CD8-positive, alpha-beta memory T cell (primary cell): ENCODE data around the gene CCNF. TPM values are rescaled to one million over a fixed set of nuclear protein-coding genes. Genes with fewer than 3 reads are reported as not detected.

ENCODE experiments used
- CTCF ChIA-PET: fragments of 350-600 bp; sonication (Branson Sonifier 250); formaldehyde crosslinking; loops from one replicate; lab custom pipeline; 2021; ENCODE audit warnings: antibody characterized with exemption; lab: Charles Lee
- POLR2A ChIA-PET: fragments of 350-600 bp; sonication (Branson Sonifier 250); formaldehyde crosslinking; loops from one replicate; lab custom pipeline; 2021; ENCODE audit warnings: antibody characterized with exemption; lab: Charles Lee
- DNase-seq, 5 donors: peaks; one replicate each; pipeline versions ENCODE4 v3.0.0 to v3.0.0-alpha.2; 2020 to 2022; ENCODE audit warnings: mixed read lengths in 1 of 5
- H3K27ac ChIP-seq: one replicate; pipeline ENCODE4 v1.7.0; 2013; ENCODE audit warnings: low read depth, mild to moderate bottlenecking, low read length, moderate library complexity
- H3K27me3 ChIP-seq: 2 replicates; pipeline ENCODE4 v1.7.0; 2013; ENCODE audit warnings: low read length, mild to moderate bottlenecking; ENCODE audit not compliant: insufficient read depth, poor library complexity, severe bottlenecking
- H3K36me3 ChIP-seq: 2 replicates; pipeline ENCODE4 v1.7.0; 2013; ENCODE audit warnings: mild to moderate bottlenecking, low read length, moderate library complexity; ENCODE audit not compliant: insufficient read depth
- H3K4me1 ChIP-seq: 2 replicates; pipeline ENCODE4 v1.7.0; 2013; ENCODE audit warnings: mild to moderate bottlenecking, low read length, moderate library complexity; ENCODE audit not compliant: insufficient read depth
- H3K4me3 ChIP-seq: 2 replicates; pipeline ENCODE4 v1.7.0; 2013; ENCODE audit warnings: mild to moderate bottlenecking, low read length
- H3K9me3 ChIP-seq: 2 replicates; pipeline ENCODE4 v1.7.0; 2013; ENCODE audit warnings: mild to moderate bottlenecking, low read length
- H3K27ac Mint-ChIP-seq, 8 donors: one replicate each; pipeline ENCODE4 v1.8.0; 2020 to 2021; ENCODE audit warnings: mixed read lengths in 8 of 8, mild to moderate bottlenecking in 6 of 8, inconsistent platforms in 3 of 8, moderate library complexity in 3 of 8
- H3K27me3 Mint-ChIP-seq, 2 donors: one replicate each; pipeline ENCODE4 v1.8.0; 2020 to 2021; ENCODE audit warnings: mixed read lengths in 2 of 2, mild to moderate bottlenecking in 1 of 2, moderate library complexity in 1 of 2
- H3K36me3 Mint-ChIP-seq, 3 donors: one replicate each; pipeline ENCODE4 v1.8.0; 2020 to 2021; ENCODE audit warnings: mixed read lengths in 3 of 3, inconsistent platforms in 1 of 3, mild to moderate bottlenecking in 1 of 3
- H3K4me1 Mint-ChIP-seq, 3 donors: one replicate each; pipeline ENCODE4 v1.8.0; 2020 to 2021; ENCODE audit warnings: mixed read lengths in 3 of 3, inconsistent platforms in 1 of 3, mild to moderate bottlenecking in 1 of 3
- H3K4me3 Mint-ChIP-seq, 7 donors: one replicate each; pipeline ENCODE4 v1.8.0; 2020 to 2021; ENCODE audit warnings: mixed read lengths in 7 of 7, mild to moderate bottlenecking in 6 of 7, moderate library complexity in 4 of 7, inconsistent platforms in 2 of 7
- H3K9me3 Mint-ChIP-seq, 5 donors: one replicate each; pipeline ENCODE4 v1.8.0; 2020 to 2022; ENCODE audit warnings: mixed read lengths in 5 of 5, mild to moderate bottlenecking in 3 of 5, moderate library complexity in 2 of 5, inconsistent platforms in 1 of 5
- polyA plus RNA-seq: library from polyadenylated mRNA; unstranded; fragments of 300-500 nt; fragmentation: Illumina TruSeq; gene quantifications from one replicate; pipeline ENCODE4 v1.2.3, GENCODE V29; 2021
- total RNA-seq, 2 experiments: library from RNA; stranded (reverse); gene quantifications; one replicate each; pipeline ENCODE4 v1.2.3, GENCODE V29; 2021

The CCNF gene
- total and polyA plus RNA-seq, 3 experiments from 2014 or later: 2.6 to 30.8 (median 30.5) TPM

DNA sequence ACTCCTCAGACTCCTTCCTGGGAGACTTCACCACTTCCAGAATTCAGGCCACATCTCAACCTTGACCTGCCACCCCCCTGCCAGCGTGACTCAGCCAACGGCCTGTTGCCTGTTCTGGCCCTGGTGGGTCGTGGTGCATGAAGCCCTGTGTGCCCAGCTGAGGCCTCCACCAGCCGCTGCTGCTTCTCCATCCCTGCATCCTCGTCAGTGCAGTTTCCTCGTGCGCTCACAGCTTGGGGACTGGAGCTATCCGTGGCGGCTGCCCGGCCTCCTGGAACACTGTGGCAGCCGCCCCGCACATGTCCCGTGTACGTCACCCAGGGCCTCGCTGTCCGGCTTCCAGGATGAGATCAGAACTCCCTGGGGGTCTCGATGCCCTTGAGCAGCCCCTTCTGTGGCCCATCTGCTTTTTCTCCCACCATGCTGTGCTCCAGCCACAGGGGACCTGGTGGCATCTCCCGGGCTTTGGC lies 22.6 kb downstream of the CCNF start:
- no peak for DNase-seq
- Histone ChIP-seq H3K36me3 (no peaks in the 10 kb centered on the region), H3K4me3 (no peak overlapping the region), H3K4me1 (no peaks in the 10 kb centered on the region), H3K9me3 (no peaks in the 10 kb centered on the region), H3K27ac (no peak overlapping the region), H3K27me3 (no peaks in the 10 kb centered on the region)
- peaks cover 0 to 30% (median 7%) of the 10 kb centered on the region in 3 donors for H3K36me3 Mint-ChIP-seq
- no peak overlapping the region for H3K27ac Mint-ChIP-seq
- no peaks in the 10 kb centered on the region for H3K4me1 Mint-ChIP-seq
- ChIA-PET POLR2A (no interaction called here), CTCF (no interaction called here)
- no peak overlapping the region for H3K4me3 Mint-ChIP-seq
- no peaks in the 10 kb centered on the region for H3K9me3 Mint-ChIP-seq
- H3K27me3 Mint-ChIP-seq: no peaks in the 10 kb centered on the region

DNA sequence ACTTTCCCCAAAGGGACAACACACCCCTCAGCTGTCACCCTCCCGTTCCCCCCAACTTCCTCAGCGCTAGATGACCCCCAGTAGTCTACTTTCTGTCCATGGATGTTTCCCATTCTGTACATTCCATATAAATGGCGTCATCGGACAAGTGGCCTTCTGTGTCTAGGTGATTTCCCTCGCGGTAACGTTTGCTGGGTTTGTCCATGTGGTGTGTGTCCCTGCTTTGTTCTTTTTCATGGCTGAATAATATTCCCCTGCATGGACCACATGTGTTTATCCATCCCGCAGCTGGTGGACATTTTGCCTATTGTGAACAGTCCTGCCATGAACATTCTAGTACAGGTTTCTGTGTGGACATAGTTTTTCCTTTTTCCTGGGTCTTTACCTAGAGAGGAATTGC lies 23.4 kb downstream of the CCNF start:
- Histone ChIP-seq H3K36me3 (no peaks in the 10 kb centered on the region), H3K4me1 (no peaks in the 10 kb centered on the region), H3K9me3 (no peaks in the 10 kb centered on the region), H3K27ac (no peak overlapping the region), H3K4me3 (no peak overlapping the region), H3K27me3 (no peaks in the 10 kb centered on the region)
- no peaks in the 10 kb centered on the region for H3K4me1 Mint-ChIP-seq
- POLR2A ChIA-PET: no interaction called here
- no peak overlapping the region for H3K27ac Mint-ChIP-seq
- no peak overlapping the region for H3K4me3 Mint-ChIP-seq
- no peak for DNase-seq
- H3K9me3 Mint-ChIP-seq: no peaks in the 10 kb centered on the region
- no peaks in the 10 kb centered on the region for H3K27me3 Mint-ChIP-seq
- CTCF ChIA-PET: no interaction called here
- H3K36me3 Mint-ChIP-seq: peaks cover 0 to 29% (median 7%) of the 10 kb centered on the region in 3 donors

DNA sequence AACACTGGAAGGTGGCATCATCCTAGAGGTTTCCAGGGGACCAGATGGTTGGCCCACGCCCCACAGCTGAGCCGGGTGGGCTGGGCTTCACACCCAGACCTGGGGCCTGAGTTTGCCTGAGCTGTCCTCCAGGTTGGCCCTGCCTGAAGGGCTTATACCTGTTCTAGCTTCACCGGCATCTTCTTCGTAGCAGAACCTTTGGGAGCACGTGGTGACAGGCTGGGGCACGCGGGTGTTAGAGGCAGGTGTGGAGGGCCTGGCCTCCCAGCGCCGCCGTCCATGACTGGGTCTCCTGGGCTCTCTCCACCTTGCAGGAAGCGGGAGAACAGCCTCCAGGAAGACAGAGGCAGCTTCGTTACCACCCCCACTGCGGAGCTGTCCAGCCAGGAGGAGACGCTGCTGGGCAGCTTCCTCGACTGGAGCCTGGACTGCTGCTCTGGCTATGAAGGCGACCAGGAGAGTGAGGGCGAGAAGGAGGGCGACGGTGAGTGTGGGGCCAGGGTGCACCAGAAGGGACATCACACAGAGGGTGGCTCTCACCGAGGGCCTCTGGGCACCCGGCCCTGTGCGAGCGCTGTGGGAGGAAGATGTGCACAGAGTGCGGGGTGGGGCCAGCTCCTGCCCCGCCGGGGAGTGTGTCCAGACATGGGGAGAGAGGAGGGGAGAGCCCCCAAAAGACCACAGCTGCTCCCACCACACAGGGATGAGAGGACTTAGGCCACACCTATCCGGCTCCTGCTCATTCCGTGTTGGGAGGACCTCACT lies 26.0 kb downstream of the CCNF start:
- no peak overlapping the region for H3K4me3 Mint-ChIP-seq
- H3K9me3 ChIP-seq: no peaks in the 10 kb centered on the region
- H3K4me1 ChIP-seq: peaks cover 6% of the 10 kb centered on the region
- peaks cover 0 to 13% (median 4%) of the 10 kb centered on the region in 3 donors for H3K36me3 Mint-ChIP-seq
- no peak overlapping the region for H3K27ac ChIP-seq
- no peaks in the 10 kb centered on the region for H3K27me3 ChIP-seq
- H3K27me3 Mint-ChIP-seq: no peaks in the 10 kb centered on the region
- no peak overlapping the region for H3K4me3 ChIP-seq
- H3K9me3 Mint-ChIP-seq: no peaks in the 10 kb centered on the region
- peaks cover 4 to 10% (median 5%) of the 10 kb centered on the region in 3 donors for H3K4me1 Mint-ChIP-seq
- POLR2A ChIA-PET: interaction anchor here (0.6 to 0.7 kb wide), 3 partner anchors 16 to 593 kb away, joined by 3 to 7 read pairs (median 3); partner anchors contain the start of gene NTN3
- CTCF ChIA-PET: no interaction called here
- no peaks in the 10 kb centered on the region for H3K36me3 ChIP-seq
- no peak for DNase-seq
- no peak overlapping the region for H3K27ac Mint-ChIP-seq

DNA sequence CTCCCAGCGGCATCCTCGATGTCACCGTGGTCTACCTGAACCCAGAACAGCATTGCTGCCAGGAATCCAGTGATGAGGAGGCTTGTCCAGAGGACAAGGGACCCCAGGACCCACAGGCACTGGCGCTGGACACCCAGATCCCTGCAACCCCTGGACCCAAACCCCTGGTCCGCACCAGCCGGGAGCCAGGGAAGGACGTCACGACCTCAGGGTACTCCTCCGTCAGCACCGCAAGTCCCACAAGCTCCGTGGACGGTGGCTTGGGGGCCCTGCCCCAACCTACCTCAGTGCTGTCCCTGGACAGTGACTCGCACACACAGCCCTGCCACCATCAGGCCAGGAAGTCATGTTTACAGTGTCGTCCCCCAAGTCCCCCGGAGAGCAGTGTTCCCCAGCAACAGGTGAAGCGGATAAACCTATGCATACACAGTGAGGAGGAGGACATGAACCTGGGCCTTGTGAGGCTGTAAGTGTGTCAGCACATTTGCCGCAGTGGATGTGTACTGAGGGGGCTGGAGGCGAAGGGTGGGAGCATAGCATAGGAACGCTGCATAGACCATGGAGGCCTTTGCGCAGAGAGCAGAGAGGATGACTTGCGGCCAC lies 27.4 kb downstream of the CCNF start:
- Histone ChIP-seq H3K4me3 (no peak overlapping the region), H3K27me3 (no peaks in the 10 kb centered on the region), H3K27ac (no peak overlapping the region), H3K4me1 (peaks cover 11% of the 10 kb centered on the region), H3K9me3 (no peaks in the 10 kb centered on the region), H3K36me3 (no peaks in the 10 kb centered on the region)
- no peak for DNase-seq
- Mint-ChIP-seq H3K9me3 (no peaks in the 10 kb centered on the region), H3K36me3 (peaks cover 0 to 9% (median 4%) of the 10 kb centered on the region in 3 donors), H3K27ac (peak overlapping the region in 1 of 8 donors; percentile 43), H3K4me1 (peaks cover 4 to 10% (median 5%) of the 10 kb centered on the region in 3 donors), H3K27me3 (no peaks in the 10 kb centered on the region), H3K4me3 (peak overlapping the region in 2 of 7 donors; percentile 13 to 49)
- CTCF ChIA-PET: no interaction called here
- POLR2A ChIA-PET: no interaction called here

- no peak overlapping the region for H3K27ac ChIP-seq
- H3K4me3 Mint-ChIP-seq: no peak overlapping the region
- peaks cover 4 to 10% (median 5%) of the 10 kb centered on the region in 3 donors for H3K4me1 Mint-ChIP-seq
- no peak for DNase-seq
- POLR2A ChIA-PET: no interaction called here
- no peak overlapping the region for H3K4me3 ChIP-seq
- no peaks in the 10 kb centered on the region for H3K27me3 ChIP-seq
- H3K27me3 Mint-ChIP-seq: no peaks in the 10 kb centered on the region
- CTCF ChIA-PET: no interaction called here
- peaks cover 11% of the 10 kb centered on the region for H3K4me1 ChIP-seq
- no peaks in the 10 kb centered on the region for H3K9me3 Mint-ChIP-seq
- no peaks in the 10 kb centered on the region for H3K9me3 ChIP-seq
- no peaks in the 10 kb centered on the region for H3K36me3 ChIP-seq
- H3K36me3 Mint-ChIP-seq: peaks cover 0 to 7% (median 4%) of the 10 kb centered on the region in 3 donors
- H3K27ac Mint-ChIP-seq: peak overlapping the region in 1 of 8 donors; percentile 41
Observed at GRCh38 chr16:2457267-2457666, 28.0 kb downstream of the CCNF start.

DNA sequence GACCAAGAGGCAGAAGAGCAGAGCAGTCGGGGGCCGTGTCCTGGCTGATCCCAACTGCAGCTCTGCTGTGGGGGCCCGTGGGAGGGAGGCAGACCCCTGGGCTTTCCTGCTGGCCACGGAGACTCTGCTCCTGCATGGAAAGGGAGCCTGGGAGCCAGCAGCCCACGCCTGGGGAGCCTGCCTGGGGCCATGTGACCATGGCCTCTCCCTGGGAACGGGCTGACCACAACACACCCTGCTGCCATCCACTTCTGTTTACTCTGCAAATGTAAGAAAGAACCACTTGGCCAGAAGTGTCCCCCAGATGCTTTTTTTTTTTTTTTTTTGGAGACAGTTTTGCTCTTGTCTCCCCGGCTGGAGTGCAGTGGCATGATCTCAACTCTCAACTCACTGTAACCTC lies 28.7 kb downstream of the CCNF start:
- peaks cover 0 to 4% (median 2%) of the 10 kb centered on the region in 3 donors for H3K36me3 Mint-ChIP-seq
- H3K4me1 Mint-ChIP-seq: peaks cover 4 to 10% (median 5%) of the 10 kb centered on the region in 3 donors
- no peaks in the 10 kb centered on the region for H3K27me3 ChIP-seq
- no peak overlapping the region for H3K4me3 ChIP-seq
- peak overlapping the region in 1 of 8 donors; percentile 62 for H3K27ac Mint-ChIP-seq
- no peaks in the 10 kb centered on the region for H3K36me3 ChIP-seq
- no peaks in the 10 kb centered on the region for H3K9me3 Mint-ChIP-seq
- H3K4me3 Mint-ChIP-seq: peak overlapping the region in 1 of 7 donors; percentile 29
- no peaks in the 10 kb centered on the region for H3K9me3 ChIP-seq
- no peaks in the 10 kb centered on the region for H3K27me3 Mint-ChIP-seq
- no peak for DNase-seq
- ChIA-PET CTCF (no interaction called here), POLR2A (no interaction called here)
- H3K4me1 ChIP-seq: peaks cover 11% of the 10 kb centered on the region
- no peak overlapping the region for H3K27ac ChIP-seq

GRCh38 chr16:2458887-2459646 lies 29.8 kb downstream of the CCNF start:
- H3K4me3 Mint-ChIP-seq: peak overlapping the region; percentile 81 to 91 (median 83)
- DNase-seq: no peak
- H3K27ac Mint-ChIP-seq: peak overlapping the region in 5 of 8 donors; percentile 30 to 90 (median 86)
- peak overlapping the region; percentile 83 for H3K4me3 ChIP-seq
- no peaks in the 10 kb centered on the region for H3K9me3 Mint-ChIP-seq
- H3K27ac ChIP-seq: peak overlapping the region; percentile 61
- no peaks in the 10 kb centered on the region for H3K36me3 ChIP-seq
- CTCF ChIA-PET: interaction anchor here (1.0 to 1.8 kb wide), 4 partner anchors 15 to 208 kb away, joined by 3 to 7 read pairs (median 4); partner anchors contain the start of genes CCNF, ECI1 and TBC1D24
- POLR2A ChIA-PET: interaction anchor here (0.9 to 1.1 kb wide), 3 partner anchors 11 to 494 kb away, joined by 3 to 4 read pairs (median 3); partner anchors contain the start of genes RPS2 and TRAF7
- H3K27me3 ChIP-seq: no peaks in the 10 kb centered on the region
- no peaks in the 10 kb centered on the region for H3K36me3 Mint-ChIP-seq
- H3K27me3 Mint-ChIP-seq: no peaks in the 10 kb centered on the region
- H3K9me3 ChIP-seq: no peaks in the 10 kb centered on the region
- H3K4me1 Mint-ChIP-seq: peaks cover 4 to 10% (median 5%) of the 10 kb centered on the region in 3 donors
- H3K4me1 ChIP-seq: peaks cover 11% of the 10 kb centered on the region
